HL-60 (cell line): ENCODE data around the gene SUN1.

Experiments
- DNase-seq, 2 experiments: peaks; one replicate each; pipeline ENCODE4 v3.0.0-alpha.2; 2010 to 2020; ENCODE audit warnings: low read depth in 1 of 2, low spot score in 1 of 2
- H3K27ac ChIP-seq: fragments of 250-450 bp; sonication (Bioruptor Pico); replicated peaks from 2 replicates; pipeline ENCODE4 v1.5.1; 2020; ENCODE audit warnings: mild to moderate bottlenecking, moderate library complexity
- H3K27me3 ChIP-seq: fragments of 250-450 bp; sonication (Bioruptor Pico); 2 replicates; pipeline ENCODE4 v1.5.1; 2021; ENCODE audit warnings: mild to moderate bottlenecking, moderate library complexity; ENCODE audit not compliant: insufficient read depth, poor library complexity, severe bottlenecking
- H3K4me3 ChIP-seq: replicated peaks from 2 replicates; pipeline ENCODE4 v1.5.1; 2011; ENCODE audit warnings: mild to moderate bottlenecking, control low read depth, low read length; ENCODE audit not compliant: insufficient read depth
- CTCF ChIP-seq: IDR thresholded peaks from one replicate; pipeline ENCODE4 v1.5.1; 2011; ENCODE audit warnings: low read length, control low read depth, inconsistent platforms; ENCODE audit not compliant: insufficient read depth
- GABPA ChIP-seq: IDR thresholded peaks from 2 replicates; pipeline ENCODE4 v1.6.1; 2012; ENCODE audit warnings: low read depth
- POLR2AphosphoS5 ChIP-seq: IDR thresholded peaks from 2 replicates; pipeline ENCODE4 v1.6.1; 2012; ENCODE audit warnings: low read depth
- REST ChIP-seq: IDR thresholded peaks from 2 replicates; pipeline ENCODE4 v1.6.1; 2012; ENCODE audit warnings: low read depth; ENCODE audit not compliant: insufficient replicate concordance
- SPI1 ChIP-seq: IDR thresholded peaks from 2 replicates; pipeline ENCODE4 v1.6.1; 2012; ENCODE audit warnings: low read depth, mild to moderate bottlenecking, borderline replicate concordance

The SUN1 gene

GRCh38 chr7:882336-883035, 50.2 kb downstream of the SUN1 start:
- no peaks in the 10 kb centered on the region for H3K27me3 ChIP-seq
- no peak overlapping the region for H3K4me3 ChIP-seq
- TF ChIP-seq POLR2AphosphoS5 = no peak
- TF ChIP-seq GABPA = no peak
- TF ChIP-seq SPI1 = no peak
- no peak for TF ChIP-seq CTCF
- no peak for TF ChIP-seq REST
- DNase-seq = no peak
- H3K27ac ChIP-seq = no peak overlapping the region

DNA sequence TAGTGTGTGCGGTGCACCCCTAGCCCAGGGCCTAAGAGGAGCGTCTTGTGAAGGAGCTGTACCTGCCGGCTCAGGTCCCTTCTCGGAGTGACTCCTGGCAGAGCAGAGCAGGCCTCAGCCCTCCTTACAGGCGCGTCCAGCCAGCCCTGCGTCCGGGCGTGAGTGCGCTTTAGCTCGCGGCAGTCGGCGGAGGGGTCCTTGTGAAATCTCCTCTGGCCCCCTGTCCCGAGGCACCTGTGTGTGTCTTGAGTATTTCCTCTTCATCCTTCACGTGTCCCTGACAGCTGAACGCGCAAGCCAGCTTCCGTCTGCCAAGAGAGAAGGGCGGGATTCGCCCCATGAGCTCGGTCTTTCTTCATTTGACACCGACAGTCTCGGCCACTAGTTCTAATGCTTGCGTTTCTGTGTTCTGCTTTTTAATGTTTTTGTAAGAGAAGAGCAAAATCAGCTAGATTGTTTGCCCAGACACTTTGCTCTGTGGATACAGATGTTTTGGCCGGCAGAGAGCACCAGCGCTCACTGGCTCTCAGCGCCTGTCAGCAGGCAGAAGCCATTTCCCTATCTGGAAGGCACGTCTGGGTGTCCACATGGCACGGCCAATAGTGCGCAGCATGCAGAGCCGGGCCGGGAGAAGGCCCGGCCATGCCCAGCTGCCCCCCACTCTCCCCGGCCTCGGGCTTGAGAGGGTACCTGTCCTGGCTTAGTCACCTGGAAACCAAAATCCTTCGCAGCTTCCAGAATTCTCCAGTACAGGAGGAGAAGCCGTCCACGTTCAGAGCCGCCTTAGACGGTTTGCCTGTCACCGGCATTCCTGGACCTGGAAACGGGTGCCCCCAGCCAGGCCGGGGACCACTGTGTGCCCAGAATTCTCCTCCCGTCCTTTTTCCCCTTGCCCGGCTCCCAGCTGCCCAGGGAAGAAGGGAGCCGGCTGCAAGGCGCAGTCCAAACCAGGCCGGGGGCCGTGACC, 51.1 kb downstream of the SUN1 start:
- TF ChIP-seq POLR2AphosphoS5 (no peak), GABPA (no peak), REST (peak; percentile 22), CTCF (no peak), SPI1 (peak; percentile 59; the same call in 1 of the 2 replicates)
- no peaks in the 10 kb centered on the region for H3K27me3 ChIP-seq
- H3K4me3 ChIP-seq = no peak overlapping the region
- peak in 1 of 2 experiments; percentile 78 for DNase-seq
- H3K27ac ChIP-seq = no peak overlapping the region

DNA sequence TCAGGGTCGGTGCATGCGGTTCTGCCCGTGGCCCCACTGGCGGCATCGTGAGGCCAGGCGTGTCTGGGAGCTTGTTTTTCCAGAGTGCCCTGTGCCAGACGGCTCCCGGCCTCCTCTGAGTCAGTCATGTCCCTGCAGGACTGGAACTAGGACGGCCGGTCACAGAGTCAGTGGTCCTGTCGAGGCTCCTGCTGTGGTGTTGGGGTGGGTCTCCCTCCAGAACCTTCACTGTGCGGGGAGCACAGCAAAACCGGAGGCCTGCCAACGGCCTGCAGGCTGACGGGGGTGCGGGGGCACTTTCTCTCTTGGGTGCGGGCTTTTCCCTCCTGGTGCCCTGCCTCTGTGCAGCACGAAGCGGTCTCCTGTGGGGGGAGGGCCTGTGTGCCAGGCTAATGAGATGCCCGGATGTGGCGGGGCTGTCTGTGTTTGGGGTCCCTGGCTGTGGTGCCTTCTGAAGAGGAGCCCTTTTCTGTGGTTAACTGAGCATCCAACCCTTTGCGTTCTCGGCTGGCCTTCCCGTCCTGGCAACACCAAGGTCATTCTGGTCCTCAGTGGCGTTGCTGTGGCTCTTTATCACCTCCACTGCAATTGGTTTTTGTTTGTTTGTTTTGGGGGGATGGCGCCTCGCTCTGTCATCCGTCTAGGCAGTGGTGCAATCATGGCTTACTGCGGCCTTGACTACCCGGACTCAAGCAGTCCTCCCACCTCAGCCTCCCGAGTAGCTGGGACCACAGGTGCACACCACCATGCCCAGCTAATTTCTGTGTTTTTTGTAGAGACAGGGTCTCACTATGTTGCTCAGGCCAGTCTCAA, 52.1 kb downstream of the SUN1 start:
- no peak overlapping the region for H3K4me3 ChIP-seq
- H3K27ac ChIP-seq = no peak overlapping the region
- no peaks in the 10 kb centered on the region for H3K27me3 ChIP-seq
- no peak for TF ChIP-seq POLR2AphosphoS5
- no peak for TF ChIP-seq REST
- no peak for TF ChIP-seq GABPA
- no peak for TF ChIP-seq CTCF
- TF ChIP-seq SPI1 = no peak
- DNase-seq = no peak
